T-cell (primary cell): ENCODE results near the gene PKIG. TPM values are rescaled to one million over a fixed set of nuclear protein-coding genes. Genes with fewer than 3 reads are reported as not detected.

Experiments used
- ATAC-seq, 4 experiments: fragments of 200-7000 bp in 3 of 4; fragments of 150-1000 bp in 1 of 4; cut with Tn5 transposase; replicated peaks in 1 of 4; 1 replicate in 3 of 4; 2 replicates in 1 of 4; pipeline ENCODE4 v1.10.0; 2021; ENCODE audit warnings: moderate library complexity in 3 of 4, mild to moderate bottlenecking in 2 of 4, moderate number of reproducible peaks in 1 of 4
- CTCF ChIA-PET, 2 donors: fragments of 300-600 bp; sonication (Branson Sonifier 250); formaldehyde crosslinking; loops; one replicate each; lab custom pipeline; 2022; ENCODE audit warnings: antibody characterized with exemption in 2 of 2; lab: Charles Lee
- POLR2A ChIA-PET, 2 donors: fragments of 300-600 bp; sonication (Branson Sonifier 250); formaldehyde crosslinking; loops; one replicate each; lab custom pipeline; 2022; ENCODE audit warnings: antibody characterized with exemption in 2 of 2; lab: Charles Lee
- DNase-seq, 35 experiments: peaks; one replicate each; pipeline versions ENCODE4 v3.0.0 to v3.0.0-alpha.2; 2013 to 2023
- H3K27ac ChIP-seq: one replicate; pipeline ENCODE4 v1.5.1; 2013; ENCODE audit warnings: low read length
- H3K27me3 ChIP-seq, 2 experiments: replicated peaks in 1 of 2; 1 replicate in 1 of 2; 2 replicates in 1 of 2; pipeline versions ENCODE4 v1.6.1 to v1.7.0; 2013; ENCODE audit warnings: low read length in 1 of 2, mixed read lengths in 1 of 2; ENCODE audit not compliant: control insufficient read depth in 2 of 2, insufficient read depth in 2 of 2; ENCODE audit errors: extremely low read depth in 1 of 2
- H3K36me3 ChIP-seq, 2 donors: 1 replicate in 1 of 2; 2 replicates in 1 of 2; pipeline versions ENCODE4 v1.6.1 to v1.7.0; 2013; ENCODE audit warnings: low read length in 1 of 2; ENCODE audit not compliant: control insufficient read depth in 2 of 2, insufficient read depth in 1 of 2; ENCODE audit errors: extremely low read depth in 1 of 2
- H3K4me1 ChIP-seq, 2 experiments: 1 replicate in 1 of 2; 2 replicates in 1 of 2; pipeline versions ENCODE4 v1.6.1 to v1.7.0; 2013; ENCODE audit warnings: low read length in 2 of 2, mixed read lengths in 1 of 2; ENCODE audit not compliant: insufficient read depth in 2 of 2, control insufficient read depth in 1 of 2; ENCODE audit errors: extremely low read depth in 1 of 2
- H3K4me3 ChIP-seq, 2 donors: 1 replicate in 1 of 2; 2 replicates in 1 of 2; pipeline versions ENCODE4 v1.5.1 to v1.7.0; 2013; ENCODE audit warnings: mild to moderate bottlenecking in 2 of 2, low read length in 1 of 2, moderate library complexity in 1 of 2; ENCODE audit not compliant: control insufficient read depth in 1 of 2; ENCODE audit errors: extremely low read depth in 1 of 2
- H3K9me3 ChIP-seq: 2 replicates; pipeline ENCODE4 v1.7.0; 2013
- H3K27ac Mint-ChIP-seq, 2 donors: one replicate each; pipeline ENCODE4 v1.8.0; 2020 to 2021; ENCODE audit warnings: mild to moderate bottlenecking in 2 of 2, mixed read lengths in 2 of 2
- H3K27me3 Mint-ChIP-seq, 2 donors: one replicate each; pipeline ENCODE4 v1.8.0; 2021 to 2022; ENCODE audit warnings: mixed read lengths in 2 of 2
- H3K36me3 Mint-ChIP-seq: one replicate; pipeline ENCODE4 v1.8.0; 2021; ENCODE audit warnings: mixed read lengths
- H3K4me1 Mint-ChIP-seq, 3 donors: one replicate each; pipeline ENCODE4 v1.8.0; 2020 to 2022; ENCODE audit warnings: mixed read lengths in 3 of 3, mild to moderate bottlenecking in 1 of 3
- H3K4me3 Mint-ChIP-seq, 3 donors: one replicate each; pipeline ENCODE4 v1.8.0; 2020 to 2022; ENCODE audit warnings: mild to moderate bottlenecking in 3 of 3, mixed read lengths in 3 of 3, moderate library complexity in 3 of 3
- H3K9me3 Mint-ChIP-seq, 3 donors: one replicate each; pipeline ENCODE4 v1.8.0; 2020 to 2022; ENCODE audit warnings: mixed read lengths in 3 of 3
- WGBS: methylation state at CpG from one replicate; pipeline ENCODE4 v1.1.5; 2013; ENCODE audit warnings: missing lambda C conversion rate; ENCODE audit not compliant: insufficient coverage; 5-methylcytosine and 5-hydroxymethylcytosine counted together
- total RNA-seq, 35 experiments: library from RNA in 6 of 35; stranded (reverse) in 6 of 35; fragments of 120-200 nt in 1 of 35; gene quantifications; one replicate each; pipeline versions ENCODE4 v1.2.1 to v1.2.4 and lab custom pipeline; 2013 to 2026

PKIG gene
- total RNA-seq, 5 donors from 2014 or later (not counting 1 experiment from before 2014, with no cell fraction given): 2.1 to 7.7 (median 4.7) TPM

- H3K4me1 Mint-ChIP-seq: peaks cover 0 to 16% (median 0%) of the 10 kb centered on the region in 3 donors
- no peak for DNase-seq
- Histone ChIP-seq H3K4me1 (peaks cover 0 to 2% of the 10 kb centered on the region in 2 experiments), H3K27me3 (no peaks in the 10 kb centered on the region), H3K36me3 (no peaks in the 10 kb centered on the region), H3K4me3 (no peak overlapping the region), H3K27ac (no peak overlapping the region), H3K9me3 (no peaks in the 10 kb centered on the region)
- no peaks in the 10 kb centered on the region for H3K27me3 Mint-ChIP-seq
- no peak for ATAC-seq
- peak overlapping the region in 1 of 3 donors; percentile 35 for H3K4me3 Mint-ChIP-seq
- CTCF ChIA-PET: interaction anchor here in 1 of 2 donors (1.0 kb wide), 1 partner anchor 27 kb away, joined by 3 read pairs; no protein-coding TSS in a partner anchor
- POLR2A ChIA-PET: no interaction called here
- WGBS: 100% methylated on average over 1 of the region's 1 CpG
- no peak overlapping the region for H3K27ac Mint-ChIP-seq
- no peaks in the 10 kb centered on the region for H3K36me3 Mint-ChIP-seq
- no peaks in the 10 kb centered on the region for H3K9me3 Mint-ChIP-seq
Observed at GRCh38 chr20:44583157-44583556, 778 bp downstream of the PKIG start.

DNA sequence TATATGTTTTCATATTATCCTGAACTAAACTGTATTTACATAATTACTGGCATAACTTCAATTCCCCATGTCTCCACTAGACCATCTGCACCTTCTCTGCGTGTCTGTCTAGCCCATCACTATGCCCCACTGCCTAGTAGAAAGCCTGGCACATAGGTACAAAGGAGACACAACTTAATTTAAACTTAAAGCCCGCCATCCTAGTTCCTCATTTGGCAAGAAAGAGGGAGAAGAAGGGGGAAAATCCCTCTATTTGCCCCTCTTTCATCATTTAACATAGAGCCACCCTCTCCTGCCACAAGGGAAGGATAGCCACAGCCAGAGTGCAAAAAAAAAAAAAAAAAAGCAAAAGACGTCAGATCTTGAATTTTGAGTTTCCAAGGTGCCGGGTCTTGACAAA, 1.8 kb downstream of the PKIG start:
- H3K27ac Mint-ChIP-seq: no peak overlapping the region
- POLR2A ChIA-PET: no interaction called here
- DNase-seq (no peak), ATAC-seq (no peak)
- Histone ChIP-seq H3K4me1 (peaks cover 0 to 2% of the 10 kb centered on the region in 2 experiments), H3K27ac (no peak overlapping the region), H3K4me3 (no peak overlapping the region), H3K27me3 (no peaks in the 10 kb centered on the region), H3K36me3 (no peaks in the 10 kb centered on the region), H3K9me3 (no peaks in the 10 kb centered on the region)
- no peaks in the 10 kb centered on the region for H3K36me3 Mint-ChIP-seq
- CTCF ChIA-PET: no interaction called here
- no peaks in the 10 kb centered on the region for H3K27me3 Mint-ChIP-seq
- peaks cover 0 to 16% (median 0%) of the 10 kb centered on the region in 3 donors for H3K4me1 Mint-ChIP-seq
- no peaks in the 10 kb centered on the region for H3K9me3 Mint-ChIP-seq
- 100% methylated on average over 1 of the region's 4 CpGs for WGBS
- peak overlapping the region in 1 of 3 donors; percentile 14 for H3K4me3 Mint-ChIP-seq

- peaks cover 0 to 2% of the 10 kb centered on the region in 2 experiments for H3K4me1 ChIP-seq
- Mint-ChIP-seq H3K36me3 (no peaks in the 10 kb centered on the region), H3K27ac (no peak overlapping the region), H3K27me3 (no peaks in the 10 kb centered on the region), H3K4me1 (peaks cover 0 to 16% (median 0%) of the 10 kb centered on the region in 3 donors), H3K4me3 (peak overlapping the region in 1 of 3 donors; percentile 18), H3K9me3 (no peaks in the 10 kb centered on the region)
- no peak for DNase-seq
- H3K27me3 ChIP-seq: no peaks in the 10 kb centered on the region
- ChIA-PET POLR2A (interaction anchor here in 1 of 2 donors (0.6 kb wide), 2 partner anchors 17 to 476 kb away, joined by 3 read pairs; no protein-coding TSS in a partner anchor), CTCF (no interaction called here)
- H3K9me3 ChIP-seq: no peaks in the 10 kb centered on the region
- H3K27ac ChIP-seq: no peak overlapping the region
- WGBS: 87% methylated on average over 5 of the region's 6 CpGs
- no peak overlapping the region for H3K4me3 ChIP-seq
- no peaks in the 10 kb centered on the region for H3K36me3 ChIP-seq
- ATAC-seq: no peak
Observed at GRCh38 chr20:44585057-44585963, 2.9 kb downstream of the PKIG start.

DNA sequence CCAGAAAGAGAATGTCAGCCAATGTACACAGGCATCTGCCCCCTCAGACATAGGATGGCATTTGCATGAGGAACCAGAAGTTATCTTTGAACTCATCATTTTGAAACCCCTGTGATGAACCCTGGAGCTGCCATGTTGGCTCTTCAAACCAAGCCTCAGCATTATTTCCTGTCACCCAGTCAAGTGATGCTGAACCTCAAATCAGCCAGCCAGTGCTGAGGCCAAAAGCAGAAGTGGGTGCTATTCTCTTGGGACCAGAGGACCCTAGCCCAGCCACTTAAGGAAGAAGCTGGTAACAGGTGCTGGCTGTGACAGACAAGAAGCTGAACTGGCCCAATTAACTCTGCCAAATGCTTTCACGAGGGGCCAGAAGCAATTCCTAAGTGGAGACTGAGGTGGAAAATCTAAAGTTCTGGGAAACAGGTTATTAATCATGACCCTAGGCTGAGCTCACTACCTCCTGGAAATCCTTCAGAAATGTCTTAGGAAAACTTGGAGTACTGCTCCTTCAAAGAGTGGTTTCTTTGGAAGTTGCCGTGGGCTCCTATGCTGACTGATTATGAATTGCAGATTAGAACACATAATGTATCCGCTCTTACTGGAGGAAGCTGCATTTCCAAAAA, 4.0 kb downstream of the PKIG start:
- no peak overlapping the region for H3K4me3 ChIP-seq
- no peak overlapping the region for H3K27ac ChIP-seq
- H3K9me3 ChIP-seq: no peaks in the 10 kb centered on the region
- Mint-ChIP-seq H3K9me3 (no peaks in the 10 kb centered on the region), H3K27me3 (no peaks in the 10 kb centered on the region), H3K4me3 (no peak overlapping the region), H3K36me3 (peaks cover 4% of the 10 kb centered on the region), H3K4me1 (peaks cover 0 to 8% (median 0%) of the 10 kb centered on the region in 3 donors), H3K27ac (no peak overlapping the region)
- ATAC-seq (peak in 1 of 4 experiments; percentile 24), DNase-seq (peak in 1 of 35 experiments; percentile 27)
- ChIA-PET POLR2A (no interaction called here), CTCF (no interaction called here)
- H3K36me3 ChIP-seq: no peaks in the 10 kb centered on the region
- H3K4me1 ChIP-seq: no peaks in the 10 kb centered on the region
- H3K27me3 ChIP-seq: peaks cover 0 to 4% of the 10 kb centered on the region in 2 experiments
- 56% methylated on average over 1 of the region's 3 CpGs for WGBS

GRCh38 chr20:44587035-44587980, 4.9 kb downstream of the PKIG start:
- DNase-seq: no peak
- Mint-ChIP-seq H3K9me3 (no peaks in the 10 kb centered on the region), H3K4me1 (peaks cover 0 to 6% (median 0%) of the 10 kb centered on the region in 3 donors), H3K36me3 (peaks cover 4% of the 10 kb centered on the region), H3K27ac (no peak overlapping the region), H3K27me3 (no peaks in the 10 kb centered on the region), H3K4me3 (no peak overlapping the region)
- Histone ChIP-seq H3K27ac (no peak overlapping the region), H3K36me3 (no peaks in the 10 kb centered on the region), H3K9me3 (no peaks in the 10 kb centered on the region), H3K4me1 (no peaks in the 10 kb centered on the region), H3K27me3 (peaks cover 0 to 4% of the 10 kb centered on the region in 2 experiments), H3K4me3 (no peak overlapping the region)
- POLR2A ChIA-PET: interaction anchor here in 1 of 2 donors (0.6 kb wide), 1 partner anchor 71 kb away, joined by 3 read pairs; no protein-coding TSS in a partner anchor
- CTCF ChIA-PET: no interaction called here
- no peak for ATAC-seq
- 72% methylated on average over 2 of the region's 10 CpGs for WGBS
